MM.1S (cell line): ENCODE data around the gene CHCHD3.

Experiments
- CTCF ChIP-seq: fragments of 300-600 bp; sonication (generic); IDR thresholded peaks from 2 replicates; pipeline ENCODE4 v1.5.1; 2016; ENCODE audit warnings: antibody characterized with exemption, low read length, mixed read lengths
- EZH2 ChIP-seq: fragments of 300-600 bp; sonication (generic); optimal IDR thresholded peaks from 2 replicates; pipeline ENCODE3; 2017; ENCODE audit warnings: low read depth, mild to moderate bottlenecking, antibody characterized with exemption, low read length, mixed read lengths
- EZH2phosphoT487 ChIP-seq: fragments of 300-600 bp; sonication (generic); IDR thresholded peaks from 2 replicates; pipeline ENCODE4 v1.6.1; 2018; ENCODE audit warnings: antibody characterized with exemption, low read length

GRCh38 chr7:132891554-132891953 is 190.3 kb downstream of the CHCHD3 start:
- TF ChIP-seq CTCF (no peak), EZH2phosphoT487 (no peak), EZH2 (no peak)
